ENCODE data around the gene DCXR. TPM values are rescaled to one million over a fixed set of nuclear protein-coding genes. Genes with fewer than 3 reads are reported as not detected.

Gene DCXR
- total and polyA plus RNA-seq, 2 of the 13 experiments (the other 11 are each of a cell fraction or from before 2014, with no cell fraction given), result 287 to 311 TPM

DNA sequence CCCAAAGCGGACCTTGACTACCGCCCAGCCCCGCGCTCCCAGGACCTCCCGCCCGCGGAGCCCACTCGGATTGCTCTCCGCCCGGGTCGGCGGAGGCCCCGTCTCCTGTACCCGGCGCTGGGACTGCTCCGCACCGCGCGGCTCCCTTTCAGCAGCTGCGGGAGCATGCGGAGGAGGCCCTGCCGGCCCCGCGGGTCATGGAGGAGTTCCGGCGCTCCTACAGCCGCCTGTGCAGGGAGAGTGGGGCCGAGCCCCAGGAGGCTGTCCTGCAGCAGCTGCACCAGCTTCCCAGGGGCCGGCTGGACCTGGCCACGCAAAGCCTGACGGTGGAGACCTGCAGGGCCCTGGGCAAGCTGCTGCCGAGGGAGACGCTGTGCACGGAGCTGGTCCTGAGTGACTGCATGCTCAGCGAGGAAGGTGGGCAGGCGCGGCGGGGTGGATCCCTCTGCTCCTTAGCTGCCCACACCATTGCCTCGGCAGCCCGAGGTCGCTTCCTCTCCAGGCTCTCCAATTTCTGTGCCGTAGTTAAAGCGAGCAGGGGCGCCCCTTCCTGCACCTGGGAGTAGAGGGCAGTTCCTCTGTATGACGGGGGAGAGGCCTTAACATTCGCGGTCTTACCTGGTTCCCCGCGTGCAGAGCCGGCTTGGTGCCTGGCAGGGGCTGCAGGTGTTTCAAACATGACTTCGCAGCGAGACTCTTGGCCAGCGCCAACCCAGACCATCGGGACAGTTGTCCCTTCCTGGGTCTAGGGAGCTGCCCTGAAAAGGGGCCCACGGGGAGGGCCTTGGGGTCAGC, 13.9 kb downstream of the DCXR start (continued):
- TF ChIP-seq ZNF318 (CRISPR knock-in tag; IDR thresholded peaks at IDR 0.05) (peak; percentile 48; the same call in 1 of the 2 replicates), SAP130 (CRISPR knock-in tag; IDR thresholded peaks at IDR 0.05; ENCODE audit: low read depth) (peak; percentile 68), TEAD2 (CRISPR knock-in tag; IDR thresholded peaks at IDR 0.05) (no peak), BRD4 (CRISPR knock-in tag; IDR thresholded peaks at IDR 0.05) (peak; percentile 38; the same call in 1 of the 2 replicates), ZNF879 (CRISPR knock-in tag; IDR thresholded peaks at IDR 0.05) (0 out of 2 replicates have a peak, but pooled peaks have one; percentile 13), HOXA3 (CRISPR knock-in tag; IDR thresholded peaks at IDR 0.05) (peak; percentile 11; the same call in 1 of the 2 replicates), SOX6 (IDR thresholded peaks at IDR 0.05) (no peak), SOX6 (CRISPR knock-in tag; IDR thresholded peaks at IDR 0.05) (no peak), ZNF205 (CRISPR knock-in tag; IDR thresholded peaks at IDR 0.05) (no peak), NPAS2 (CRISPR knock-in tag; IDR thresholded peaks at IDR 0.05; ENCODE audit: borderline replicate concordance) (peak; percentile 90; the same call in 1 of the 2 replicates), IKZF5 (CRISPR knock-in tag; IDR thresholded peaks at IDR 0.05) (peak; percentile 33; the same call in 1 of the 2 replicates), ZNF562 (CRISPR knock-in tag; IDR thresholded peaks at IDR 0.05; ENCODE audit: borderline replicate concordance) (no peak), RBFOX2 (IDR thresholded peaks at IDR 0.05; ENCODE audit: low read depth, low read length) (peak; percentile 79), ZNF274 (CRISPR knock-in tag; IDR thresholded peaks at IDR 0.05) (peak; percentile 32), RXRA (CRISPR knock-in tag; IDR thresholded peaks at IDR 0.05) (peak; percentile 22; the same call in 1 of the 2 replicates), U2AF1 (optimal IDR thresholded peaks at IDR 0.05; ENCODE audit: low read depth, low read length) (peak; percentile 93), ZBTB38 (CRISPR knock-in tag; IDR thresholded peaks at IDR 0.05) (peak; percentile 73; the same call in 1 of the 2 replicates), ZFX (CRISPR knock-in tag; IDR thresholded peaks at IDR 0.05; ENCODE audit: low read depth) (peak; percentile 51; the same call in 1 of the 2 replicates), SALL1 (CRISPR knock-in tag; IDR thresholded peaks at IDR 0.05) (0 out of 2 replicates have a peak, but pooled peaks have one; percentile 32), TARDBP (CRISPR knock-in tag; IDR thresholded peaks at IDR 0.05) (peak; percentile 18; the same call in 1 of the 2 replicates)
- TF ChIP-seq, protein P1, sequence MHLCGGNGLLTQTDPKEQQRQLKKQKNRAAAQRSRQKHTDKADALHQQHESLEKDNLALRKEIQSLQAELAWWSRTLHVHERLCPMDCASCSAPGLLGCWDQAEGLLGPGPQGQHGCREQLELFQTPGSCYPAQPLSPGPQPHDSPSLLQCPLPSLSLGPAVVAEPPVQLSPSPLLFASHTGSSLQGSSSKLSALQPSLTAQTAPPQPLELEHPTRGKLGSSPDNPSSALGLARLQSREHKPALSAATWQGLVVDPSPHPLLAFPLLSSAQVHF (CRISPR knock-in tag; IDR thresholded peaks at IDR 0.05), result peak; percentile 49; the same call in 1 of the 2 replicates
